Heart right ventricle (tissue), 16 donors: ENCODE data around the gene DNAJC12. TPM values are rescaled to one million over a fixed set of nuclear protein-coding genes. Genes with fewer than 3 reads are reported as not detected.
"Not testable (repeated sequence)": the region's sequence is repeated elsewhere in the genome, so short reads cannot be mapped to it uniquely, and the experiment has no call there.

Source experiments
- ATAC-seq, 8 donors: fragments of 200-7000 bp; cut with Tn5 transposase; one replicate each; pipeline ENCODE4 v1.9.1; 2020; ENCODE audit warnings: mild to moderate bottlenecking in 8 of 8, moderate library complexity in 8 of 8, moderate number of reproducible peaks in 1 of 8
- DNase-seq, 2 donors: peaks; one replicate each; pipeline ENCODE4 v3.0.0-alpha.2; 2020
- H3K27ac ChIP-seq, 10 donors: fragments of 200-600 bp; sonication (generic) in 2 of 10; one replicate each; pipeline versions ENCODE4 v1.5.0 to v1.8.0; 2020 to 2022; ENCODE audit warnings: mild to moderate bottlenecking in 3 of 10
- H3K27me3 ChIP-seq, 7 donors: fragments of 200-600 bp; one replicate each; pipeline ENCODE4 v1.8.0; 2021 to 2022; ENCODE audit warnings: mild to moderate bottlenecking in 2 of 7
- H3K36me3 ChIP-seq, 9 donors: fragments of 200-600 bp; sonication (generic) in 1 of 9; one replicate each; pipeline versions ENCODE4 v1.5.0 to v1.8.0; 2020 to 2022; ENCODE audit warnings: mild to moderate bottlenecking in 2 of 9
- H3K4me1 ChIP-seq, 9 donors: fragments of 200-600 bp; sonication (generic) in 1 of 9; one replicate each; pipeline versions ENCODE4 v1.5.0 to v1.8.0; 2020 to 2022; ENCODE audit warnings: mild to moderate bottlenecking in 4 of 9
- H3K4me3 ChIP-seq, 10 donors: fragments of 200-600 bp; sonication (generic) in 2 of 10; one replicate each; pipeline versions ENCODE4 v1.5.0 to v1.8.0; 2020 to 2022; ENCODE audit warnings: mild to moderate bottlenecking in 7 of 10, moderate library complexity in 2 of 10
- H3K9me3 ChIP-seq, 11 donors: fragments of 200-600 bp in 10 of 11; sonication (generic) in 2 of 11; one replicate each; pipeline versions ENCODE4 v1.5.0 to v1.8.0; 2013 to 2022; ENCODE audit warnings: mild to moderate bottlenecking in 2 of 11, control low read depth in 1 of 11, moderate library complexity in 1 of 11
- WGBS, 2 donors: extraction: QIAGEN DNeasy Blood & Tissue Kit; methylation state at CpG; one replicate each; pipeline ENCODE4 v1.1.7; 2013; ENCODE audit warnings: inconsistent platforms in 1 of 2; 5-methylcytosine and 5-hydroxymethylcytosine counted together
- intact Hi-C, 10 donors: fragments of 100-400 bp; cut with DNase I; formaldehyde crosslinking; loops; one replicate each; pipeline versions ENCODE4 v1.11.1 to v1.14.2; 2022
- polyA plus RNA-seq, 2 donors: library from polyadenylated mRNA; stranded (reverse); fragments of 200-250 nt; gene quantifications; one replicate each; pipeline ENCODE4 v1.2.3, GENCODE V29; 2013
- total RNA-seq, 10 donors: library from RNA; stranded (reverse); fragmentation: NEBNext Ultra II Directional in 3 of 10; extraction: Animal tissue kit (Norgen Biotek cat#: 25700) in 3 of 10; gene quantifications; one replicate each; pipeline versions ENCODE4 v1.2.1 to v1.2.4, GENCODE V29; 2021 to 2023
- TF ChIP-seq, protein P1 (sequence below), 9 donors: fragments of 200-600 bp; sonication (generic) in 2 of 9; IDR thresholded peaks; one replicate each; pipeline versions ENCODE4 v1.5.0 to v1.8.0; 2021 to 2022; ENCODE audit warnings: antibody characterized with exemption in 9 of 9, mild to moderate bottlenecking in 5 of 9, moderate library complexity in 1 of 9
- donor health status: Arrhythmogenic right ventricular cardiomyopathy.
- donor health status: ischemic (EF 13 %, LVEDD 7.1; RV severe dilation, severe dysfunction).
- donor health status: healthy with polysubstance abuse.
- donor health status: DM: no; HTN: yes; CAD: no.
- donor health status: DM: no; HTN: no; CAD: no.
- donor health status: ischemic (EF 25% LVEDD 6.9; RV normal size, moderate dysfunction).
- donor health status: ischemic (EF 25% LVEDD 5.7; RV mildly dilated, moderate dysfunction).
- donor health status: healthy.
- donor health status: DM: yes; HTN: yes; CAD: no.
- donor health status: Ischemic cardiomyopathy.
- donor health status: ischemic (EF 35%, LVEDD 5.7; RV mildly dilated, moderate dysfunction).
- donor health status: nonischemic (EF 11% LVEDD 7.7; RV severe dilation, severe dysfunction).
- donor health status: DM: yes; HTN: yes; CAD: no.
- donor health status: PGD.
- donor health status: ischemic (EF 29% LVEDD 5.4; RV normal size, mild dysfunction).
- donor health status: nonischemic (EF 23%, LVEDD 6.1; RV moderate dilation, normal function).

The DNAJC12 gene
- total and polyA plus RNA-seq, 12 donors: 1.4 to 12.2 (median 4.8) TPM

DNA sequence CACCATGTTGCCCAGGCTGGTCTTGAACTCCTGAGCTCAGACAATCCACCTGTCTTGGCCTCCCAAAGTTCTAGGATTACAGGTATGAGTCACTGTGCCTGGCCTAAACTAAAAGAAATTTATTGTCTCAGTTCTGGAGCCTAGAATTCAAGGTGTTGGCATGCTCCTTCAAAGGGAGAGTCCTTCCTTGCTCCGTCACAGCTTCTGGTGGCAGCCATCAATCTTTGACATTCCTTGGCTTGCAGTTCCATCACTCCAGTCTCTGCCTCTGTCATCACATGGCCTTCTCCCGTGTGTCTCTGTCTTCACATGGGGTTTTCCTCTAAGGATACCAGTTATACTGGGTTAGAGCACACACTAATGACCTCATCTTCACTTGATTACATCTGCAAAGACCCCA is 55.5 kb downstream of the DNAJC12 start:
- H3K27me3 ChIP-seq: no peaks in the 10 kb centered on the region
- DNase-seq: no peak
- no peak overlapping the region for H3K4me3 ChIP-seq
- no peaks in the 10 kb centered on the region for H3K36me3 ChIP-seq
- no peaks in the 10 kb centered on the region for H3K9me3 ChIP-seq
- H3K4me1 ChIP-seq: peaks cover 0 to 22% (median 2%) of the 10 kb centered on the region in 9 donors
- TF ChIP-seq, protein P1, sequence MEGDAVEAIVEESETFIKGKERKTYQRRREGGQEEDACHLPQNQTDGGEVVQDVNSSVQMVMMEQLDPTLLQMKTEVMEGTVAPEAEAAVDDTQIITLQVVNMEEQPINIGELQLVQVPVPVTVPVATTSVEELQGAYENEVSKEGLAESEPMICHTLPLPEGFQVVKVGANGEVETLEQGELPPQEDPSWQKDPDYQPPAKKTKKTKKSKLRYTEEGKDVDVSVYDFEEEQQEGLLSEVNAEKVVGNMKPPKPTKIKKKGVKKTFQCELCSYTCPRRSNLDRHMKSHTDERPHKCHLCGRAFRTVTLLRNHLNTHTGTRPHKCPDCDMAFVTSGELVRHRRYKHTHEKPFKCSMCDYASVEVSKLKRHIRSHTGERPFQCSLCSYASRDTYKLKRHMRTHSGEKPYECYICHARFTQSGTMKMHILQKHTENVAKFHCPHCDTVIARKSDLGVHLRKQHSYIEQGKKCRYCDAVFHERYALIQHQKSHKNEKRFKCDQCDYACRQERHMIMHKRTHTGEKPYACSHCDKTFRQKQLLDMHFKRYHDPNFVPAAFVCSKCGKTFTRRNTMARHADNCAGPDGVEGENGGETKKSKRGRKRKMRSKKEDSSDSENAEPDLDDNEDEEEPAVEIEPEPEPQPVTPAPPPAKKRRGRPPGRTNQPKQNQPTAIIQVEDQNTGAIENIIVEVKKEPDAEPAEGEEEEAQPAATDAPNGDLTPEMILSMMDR (IDR thresholded peaks at IDR 0.05): no peak
- intact Hi-C loops: loop anchor here in 3 of 10 donors (5.0 kb wide), 1 partner anchor 85 kb away; the partner anchor contains the start of gene CTNNA3 (in 3 of the 3)
- no peak overlapping the region for H3K27ac ChIP-seq
- WGBS, 2 donors: 46 to 72% methylated on average over 2 of the region's 2 CpGs
- no peak for ATAC-seq

DNA sequence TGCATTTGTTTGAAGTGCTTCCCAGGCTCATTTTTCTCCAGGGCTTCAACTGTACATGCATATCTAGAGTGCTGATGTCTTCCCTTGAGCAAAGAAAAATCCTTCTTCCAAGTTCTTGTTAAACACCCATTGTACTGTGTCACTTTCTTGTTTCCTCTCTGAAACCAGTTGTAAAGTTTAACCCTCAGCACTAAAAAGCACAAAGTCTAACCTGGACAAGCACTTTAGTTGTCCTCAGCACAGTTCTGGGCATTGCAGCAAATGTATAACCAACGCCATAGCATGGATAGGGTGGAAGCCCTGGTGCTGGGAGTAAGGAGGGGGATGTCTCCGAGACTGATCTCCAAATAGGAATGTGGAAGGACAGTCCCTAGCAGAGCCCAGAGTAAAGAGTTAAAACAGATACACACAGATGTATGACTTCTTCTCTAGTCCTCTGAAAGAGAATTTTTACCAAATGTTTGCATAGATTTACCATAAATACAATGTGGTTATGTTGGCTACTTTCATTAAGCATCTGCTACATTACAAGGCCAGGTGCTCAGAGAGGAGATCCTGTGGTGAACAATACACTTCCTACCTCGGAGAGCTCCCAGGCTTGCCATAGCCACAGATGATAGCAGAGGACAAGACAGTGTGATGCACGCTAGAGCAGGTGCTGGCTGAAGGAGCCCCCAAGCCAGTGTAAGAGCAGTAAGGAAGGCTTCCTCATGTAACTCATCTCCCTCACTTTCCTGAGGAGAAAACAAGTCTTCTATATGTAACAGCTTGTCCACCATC is 57.0 kb downstream of the DNAJC12 start:
- TF ChIP-seq, protein P1 (IDR thresholded peaks at IDR 0.05): no peak

DNA sequence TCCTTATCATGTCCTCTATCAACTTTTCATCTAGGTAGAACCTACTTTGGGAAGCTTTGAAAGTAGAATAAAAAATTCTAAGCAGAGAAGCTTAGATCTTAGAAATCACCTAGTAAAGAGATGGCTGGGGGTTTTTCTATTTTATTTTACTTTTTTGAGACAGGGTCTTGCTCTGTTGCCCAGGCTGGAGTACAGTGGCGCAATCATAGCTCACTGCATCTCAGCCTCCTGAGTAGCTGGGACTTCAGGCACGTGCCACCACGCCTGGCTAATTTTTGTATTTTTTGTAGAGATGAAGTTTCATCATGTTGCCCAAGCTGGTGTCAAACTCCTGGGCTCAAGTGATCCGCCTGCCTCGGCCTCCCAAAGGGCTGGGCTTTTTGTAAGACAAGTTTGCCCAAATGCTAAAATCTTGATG is 57.8 kb downstream of the DNAJC12 start:
- not testable (repeated sequence) for H3K27ac ChIP-seq, H3K36me3 ChIP-seq, ATAC-seq, H3K27me3 ChIP-seq, H3K4me3 ChIP-seq, H3K9me3 ChIP-seq, DNase-seq
- peaks cover 0 to 22% (median 2%) of the 10 kb centered on the region in 9 donors for H3K4me1 ChIP-seq
- TF ChIP-seq, protein P1 (IDR thresholded peaks at IDR 0.05): peak in 1 of 9 donors; percentile 13
- 52 to 58% methylated on average over 5 of the region's 5 CpGs for WGBS, 2 donors
- intact Hi-C loops: loop anchor here in 4 of 10 donors (1.0 to 5.0 kb wide), 3 partner anchors 83 to 114 kb away; partner anchors contain the start of gene CTNNA3 (in 3 of the 4)

More for the DNA sequence above, 57.0 kb downstream of the DNAJC12 start:
- H3K27me3 ChIP-seq: no peaks in the 10 kb centered on the region
- no peaks in the 10 kb centered on the region for H3K9me3 ChIP-seq
- H3K27ac ChIP-seq: no peak overlapping the region
- H3K4me3 ChIP-seq: no peak overlapping the region
- H3K36me3 ChIP-seq: no peaks in the 10 kb centered on the region
- intact Hi-C loops: loop anchor here in 4 of 10 donors (1.0 to 5.0 kb wide), 3 partner anchors 84 to 115 kb away; partner anchors contain the start of gene CTNNA3 (in 3 of the 4)
- H3K4me1 ChIP-seq: peaks cover 0 to 22% (median 2%) of the 10 kb centered on the region in 9 donors
- WGBS, 2 donors: 52 to 54% methylated on average over 4 of the region's 4 CpGs
- DNase-seq (no peak), ATAC-seq (no peak)

DNA sequence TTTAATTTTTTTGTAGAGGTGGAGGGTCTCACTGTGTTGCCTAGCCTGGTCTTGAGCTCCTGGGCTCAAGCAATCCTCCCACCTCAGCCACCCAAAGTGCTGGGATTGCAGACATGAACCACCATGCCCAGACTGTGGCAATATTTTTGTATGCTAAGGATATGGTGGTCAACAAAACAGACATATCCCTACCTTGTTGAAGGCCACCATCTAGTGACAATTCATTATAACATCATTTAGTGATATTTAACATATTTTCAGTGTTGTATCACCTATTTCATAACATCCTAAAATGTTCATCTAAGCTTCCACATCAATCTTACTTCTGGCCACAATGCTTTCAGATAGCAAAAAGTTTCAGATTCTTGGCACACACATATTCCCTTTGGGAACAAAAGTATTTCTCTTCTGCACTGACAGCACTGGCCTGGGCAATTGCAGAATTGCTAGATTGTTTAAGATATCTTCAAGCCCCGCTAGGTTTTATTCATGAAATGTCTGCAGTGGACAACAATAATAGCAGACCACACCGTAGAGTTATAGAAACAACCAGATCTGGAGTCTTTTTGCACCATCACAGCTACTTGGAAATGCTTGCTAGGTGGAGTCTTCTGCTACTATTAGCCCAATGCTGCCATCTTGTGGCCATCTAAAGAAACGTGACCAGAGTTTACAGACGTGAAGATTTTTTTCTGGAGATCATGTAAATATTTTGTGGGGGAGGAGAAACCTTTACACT is 58.4 kb downstream of the DNAJC12 start:
- Histone ChIP-seq H3K36me3 (no peaks in the 10 kb centered on the region), H3K4me3 (no peak overlapping the region), H3K27ac (no peak overlapping the region), H3K4me1 (peaks cover 0 to 18% (median 2%) of the 10 kb centered on the region in 9 donors), H3K9me3 (no peaks in the 10 kb centered on the region), H3K27me3 (no peaks in the 10 kb centered on the region)
- ATAC-seq: peak; percentile 72 to 94 (median 86)
- DNase-seq: peak in 1 of 2 donors; percentile 78
- TF ChIP-seq, protein P1 (IDR thresholded peaks at IDR 0.05): peak; percentile 76 to 90 (median 85)
- WGBS, 2 donors: 1% methylated on average over 4 of the region's 4 CpGs
- intact Hi-C loops: loop anchor here (1.0 to 10.0 kb wide), 11 partner anchors 82 to 257 kb away; partner anchors contain the start of gene CTNNA3 (in 9 of the 10)
